GM23338 (cell line): Measurements from ENCODE around the gene ZNF581. TPM values are rescaled to one million over a fixed set of nuclear protein-coding genes. Genes with fewer than 3 reads are reported as not detected.

Experiments
- ATAC-seq: fragments of 200-7000 bp; cut with Tn5 transposase; 3 replicates; pipeline ENCODE4 v1.9.1; 2020
- DNase-seq: peaks from one replicate; pipeline ENCODE4 v3.0.0-alpha.2; 2015; ENCODE audit warnings: low spot score
- H2AFZ ChIP-seq: fragments of 200-600 bp; sonication (generic); 2 replicates; pipeline ENCODE4 v1.8.0; 2016; ENCODE audit warnings: antibody characterized with exemption, mild to moderate bottlenecking, moderate library complexity
- H3F3A ChIP-seq: fragments of 200-600 bp; sonication (generic); replicated peaks from 2 replicates; pipeline ENCODE4 v1.8.0; 2017; ENCODE audit warnings: antibody characterized with exemption, mixed run types, low read depth
- H3K27ac ChIP-seq: fragments of 200-600 bp; sonication (generic); 2 replicates; pipeline ENCODE4 v1.6.1; 2016; ENCODE audit warnings: low read depth
- H3K27me3 ChIP-seq: fragments of 200-600 bp; sonication (generic); 2 replicates; pipeline ENCODE4 v1.8.0; 2016; ENCODE audit warnings: mild to moderate bottlenecking, mixed run types, moderate library complexity; ENCODE audit not compliant: insufficient read depth
- H3K36me3 ChIP-seq: fragments of 200-600 bp; sonication (generic); 2 replicates; pipeline ENCODE4 v1.8.0; 2016; ENCODE audit warnings: mild to moderate bottlenecking; ENCODE audit not compliant: insufficient read depth
- H3K4me1 ChIP-seq: fragments of 200-600 bp; sonication (generic); 2 replicates; pipeline ENCODE4 v1.8.0; 2016; ENCODE audit warnings: mild to moderate bottlenecking, moderate library complexity; ENCODE audit not compliant: insufficient read depth
- H3K4me2 ChIP-seq: fragments of 200-600 bp; sonication (generic); 2 replicates; pipeline ENCODE4 v1.7.1; 2017; ENCODE audit warnings: mixed run types
- H3K4me3 ChIP-seq: fragments of 200-600 bp; sonication (generic); 2 replicates; pipeline ENCODE4 v1.6.1; 2016; ENCODE audit warnings: mixed run types
- H3K79me2 ChIP-seq: fragments of 200-600 bp; sonication (generic); replicated peaks from 2 replicates; pipeline ENCODE4 v1.8.0; 2017; ENCODE audit warnings: mild to moderate bottlenecking; ENCODE audit not compliant: insufficient read depth
- H3K9me2 ChIP-seq: fragments of 200-600 bp; sonication (generic); 2 replicates; pipeline ENCODE4 v1.8.0; 2017; ENCODE audit not compliant: insufficient read depth
- H4K20me1 ChIP-seq: fragments of 200-600 bp; sonication (generic); replicated peaks from 2 replicates; pipeline ENCODE4 v1.8.0; 2017; ENCODE audit warnings: mild to moderate bottlenecking; ENCODE audit not compliant: insufficient read depth
- H3K27ac Mint-ChIP-seq: 2 replicates; pipeline ENCODE4 v1.8.0; 2020; ENCODE audit warnings: inconsistent platforms, mild to moderate bottlenecking, moderate library complexity, mixed read lengths
- H3K27me3 Mint-ChIP-seq: 3 replicates; pipeline ENCODE4 v1.8.0; 2022; ENCODE audit warnings: low read depth, mild to moderate bottlenecking, moderate library complexity, mixed read lengths, inconsistent platforms; ENCODE audit not compliant: insufficient read depth, poor library complexity
- H3K36me3 Mint-ChIP-seq: 3 replicates; pipeline ENCODE4 v1.8.0; 2021; ENCODE audit warnings: low read depth, mild to moderate bottlenecking, inconsistent platforms, moderate library complexity, mixed read lengths
- H3K4me1 Mint-ChIP-seq: 3 replicates; pipeline ENCODE4 v1.8.0; 2020; ENCODE audit warnings: mild to moderate bottlenecking, inconsistent platforms, mixed read lengths
- H3K4me3 Mint-ChIP-seq: 3 replicates; pipeline ENCODE4 v1.8.0; 2021; ENCODE audit warnings: moderate library complexity, mild to moderate bottlenecking, inconsistent platforms, mixed read lengths
- H3K9me3 Mint-ChIP-seq: 3 replicates; pipeline ENCODE4 v1.8.0; 2020; ENCODE audit warnings: moderate library complexity, mild to moderate bottlenecking, inconsistent platforms, mixed read lengths
- EZH2phosphoT487 ChIP-seq: fragments of 200-600 bp; sonication (generic); IDR thresholded peaks from one replicate; pipeline ENCODE4 v1.8.1; 2018; ENCODE audit warnings: antibody characterized with exemption; ENCODE audit not compliant: unreplicated experiment
- STAT1 ChIP-seq: IDR thresholded peaks from one replicate; pipeline ENCODE4 v1.6.1; 2016; ENCODE audit warnings: antibody characterized with exemption; ENCODE audit not compliant: unreplicated experiment
- ZNF114 ChIP-seq: fragments of 250-450 bp; sonication (Bioruptor Pico); IDR thresholded peaks from 2 replicates; pipeline ENCODE4 v1.5.0; 2020; ENCODE audit warnings: mild to moderate bottlenecking, moderate library complexity
- polyA plus RNA-seq: library from polyadenylated mRNA; unstranded; fragments of >200 nt; fragmentation: Nextera tagmentation; extraction: Ambion mirVana; gene quantifications from 2 replicates; pipeline ENCODE4 v1.2.1, GENCODE V29; 2016
- total RNA-seq: library from RNA; depleted of rRNA; stranded (reverse); fragments of >200 nt; shearing (Covaris generic); gene quantifications from 2 replicates; pipeline ENCODE4 v1.2.3, GENCODE V29; 2014
- TF ChIP-seq, protein P1 (sequence below): fragments of 250-450 bp; sonication (Bioruptor Pico); IDR thresholded peaks from 2 replicates; pipeline ENCODE4 v1.5.0; 2020; ENCODE audit warnings: mild to moderate bottlenecking, moderate library complexity

Gene ZNF581
- total and polyA plus RNA-seq, 2 experiments from 2014 or later, result 48.5 to 87.6 TPM

DNA sequence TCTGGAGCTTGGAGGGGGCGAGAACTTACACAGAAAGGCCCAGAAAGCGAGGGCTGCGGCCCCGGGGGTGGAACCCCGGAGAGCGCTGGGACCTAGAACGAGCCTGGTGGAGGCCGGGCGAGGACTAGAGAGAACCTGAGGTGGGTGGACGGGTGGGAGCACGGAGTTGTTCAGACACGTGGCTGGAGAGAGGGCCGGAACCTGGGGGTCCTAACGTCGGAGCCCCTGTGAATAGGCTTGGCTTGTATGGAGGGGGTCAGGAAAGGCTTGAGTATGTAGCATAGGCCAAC lies 383 bp downstream of the ZNF581 start (continued):
- TF ChIP-seq, protein P1, sequence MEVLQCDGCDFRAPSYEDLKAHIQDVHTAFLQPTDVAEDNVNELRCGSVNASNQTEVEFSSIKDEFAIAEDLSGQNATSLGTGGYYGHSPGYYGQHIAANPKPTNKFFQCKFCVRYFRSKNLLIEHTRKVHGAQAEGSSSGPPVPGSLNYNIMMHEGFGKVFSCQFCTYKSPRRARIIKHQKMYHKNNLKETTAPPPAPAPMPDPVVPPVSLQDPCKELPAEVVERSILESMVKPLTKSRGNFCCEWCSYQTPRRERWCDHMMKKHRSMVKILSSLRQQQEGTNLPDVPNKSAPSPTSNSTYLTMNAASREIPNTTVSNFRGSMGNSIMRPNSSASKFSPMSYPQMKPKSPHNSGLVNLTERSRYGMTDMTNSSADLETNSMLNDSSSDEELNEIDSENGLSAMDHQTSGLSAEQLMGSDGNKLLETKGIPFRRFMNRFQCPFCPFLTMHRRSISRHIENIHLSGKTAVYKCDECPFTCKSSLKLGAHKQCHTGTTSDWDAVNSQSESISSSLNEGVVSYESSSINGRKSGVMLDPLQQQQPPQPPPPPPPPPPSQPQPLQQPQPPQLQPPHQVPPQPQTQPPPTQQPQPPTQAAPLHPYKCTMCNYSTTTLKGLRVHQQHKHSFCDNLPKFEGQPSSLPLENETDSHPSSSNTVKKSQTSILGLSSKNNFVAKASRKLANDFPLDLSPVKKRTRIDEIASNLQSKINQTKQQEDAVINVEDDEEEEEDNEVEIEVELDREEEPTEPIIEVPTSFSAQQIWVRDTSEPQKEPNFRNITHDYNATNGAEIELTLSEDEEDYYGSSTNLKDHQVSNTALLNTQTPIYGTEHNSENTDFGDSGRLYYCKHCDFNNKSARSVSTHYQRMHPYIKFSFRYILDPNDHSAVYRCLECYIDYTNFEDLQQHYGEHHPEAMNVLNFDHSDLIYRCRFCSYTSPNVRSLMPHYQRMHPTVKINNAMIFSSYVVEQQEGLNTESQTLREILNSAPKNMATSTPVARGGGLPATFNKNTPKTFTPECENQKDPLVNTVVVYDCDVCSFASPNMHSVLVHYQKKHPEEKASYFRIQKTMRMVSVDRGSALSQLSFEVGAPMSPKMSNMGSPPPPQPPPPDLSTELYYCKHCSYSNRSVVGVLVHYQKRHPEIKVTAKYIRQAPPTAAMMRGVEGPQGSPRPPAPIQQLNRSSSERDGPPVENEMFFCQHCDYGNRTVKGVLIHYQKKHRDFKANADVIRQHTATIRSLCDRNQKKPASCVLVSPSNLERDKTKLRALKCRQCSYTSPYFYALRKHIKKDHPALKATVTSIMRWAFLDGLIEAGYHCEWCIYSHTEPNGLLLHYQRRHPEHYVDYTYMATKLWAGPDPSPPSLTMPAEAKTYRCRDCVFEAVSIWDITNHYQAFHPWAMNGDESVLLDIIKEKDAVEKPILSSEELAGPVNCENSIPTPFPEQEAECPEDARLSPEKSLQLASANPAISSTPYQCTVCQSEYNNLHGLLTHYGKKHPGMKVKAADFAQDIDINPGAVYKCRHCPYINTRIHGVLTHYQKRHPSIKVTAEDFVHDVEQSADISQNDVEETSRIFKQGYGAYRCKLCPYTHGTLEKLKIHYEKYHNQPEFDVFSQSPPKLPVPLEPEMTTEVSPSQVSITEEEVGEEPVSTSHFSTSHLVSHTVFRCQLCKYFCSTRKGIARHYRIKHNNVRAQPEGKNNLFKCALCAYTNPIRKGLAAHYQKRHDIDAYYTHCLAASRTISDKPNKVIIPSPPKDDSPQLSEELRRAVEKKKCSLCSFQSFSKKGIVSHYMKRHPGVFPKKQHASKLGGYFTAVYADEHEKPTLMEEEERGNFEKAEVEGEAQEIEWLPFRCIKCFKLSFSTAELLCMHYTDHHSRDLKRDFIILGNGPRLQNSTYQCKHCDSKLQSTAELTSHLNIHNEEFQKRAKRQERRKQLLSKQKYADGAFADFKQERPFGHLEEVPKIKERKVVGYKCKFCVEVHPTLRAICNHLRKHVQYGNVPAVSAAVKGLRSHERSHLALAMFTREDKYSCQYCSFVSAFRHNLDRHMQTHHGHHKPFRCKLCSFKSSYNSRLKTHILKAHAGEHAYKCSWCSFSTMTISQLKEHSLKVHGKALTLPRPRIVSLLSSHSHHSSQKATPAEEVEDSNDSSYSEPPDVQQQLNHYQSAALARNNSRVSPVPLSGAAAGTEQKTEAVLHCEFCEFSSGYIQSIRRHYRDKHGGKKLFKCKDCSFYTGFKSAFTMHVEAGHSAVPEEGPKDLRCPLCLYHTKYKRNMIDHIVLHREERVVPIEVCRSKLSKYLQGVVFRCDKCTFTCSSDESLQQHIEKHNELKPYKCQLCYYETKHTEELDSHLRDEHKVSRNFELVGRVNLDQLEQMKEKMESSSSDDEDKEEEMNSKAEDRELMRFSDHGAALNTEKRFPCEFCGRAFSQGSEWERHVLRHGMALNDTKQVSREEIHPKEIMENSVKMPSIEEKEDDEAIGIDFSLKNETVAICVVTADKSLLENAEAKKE (CRISPR knock-in tag), result no peak

DNA sequence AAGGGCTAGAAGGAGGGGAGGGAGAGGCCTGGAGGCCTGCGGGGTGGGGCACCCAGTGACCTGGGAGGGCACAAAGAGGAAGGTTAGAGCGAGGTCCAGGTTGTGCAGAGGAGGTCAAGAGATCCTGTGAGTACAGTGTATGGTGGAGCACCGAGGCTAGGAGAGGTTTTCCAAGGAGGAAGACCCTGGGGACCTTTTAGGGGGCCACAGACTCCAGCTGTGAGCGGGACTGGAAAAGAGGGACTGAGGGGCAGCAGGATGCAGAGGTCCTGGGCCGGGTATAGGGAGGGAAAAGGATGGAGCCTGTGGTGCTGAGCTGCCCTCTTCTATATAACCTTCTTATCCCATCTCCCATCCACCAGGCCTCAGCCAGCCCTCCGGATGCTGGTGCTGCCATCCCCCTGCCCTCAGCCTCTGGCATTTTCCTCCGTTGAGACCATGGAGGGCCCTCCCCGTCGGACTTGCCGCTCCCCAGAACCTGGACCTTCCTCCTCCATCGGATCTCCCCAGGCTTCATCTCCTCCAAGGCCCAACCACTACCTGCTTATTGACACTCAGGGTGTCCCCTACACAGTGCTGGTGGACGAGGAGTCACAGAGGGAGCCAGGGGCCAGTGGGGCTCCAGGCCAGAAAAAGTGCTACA lies 863 bp downstream of the ZNF581 start:
- Histone ChIP-seq H3K4me2 (peak overlapping the region; percentile 96), H3K27ac (no peak overlapping the region), H2AFZ (no peak overlapping the region), H3K27me3 (no peaks in the 10 kb centered on the region), H3F3A (peaks cover 34% of the 10 kb centered on the region), H3K36me3 (no peaks in the 10 kb centered on the region), H3K4me3 (peak overlapping the region; percentile 89), H3K4me1 (no peaks in the 10 kb centered on the region; the same call in 1 of the 2 replicates), H3K9me2 (0 out of 2 replicates have a peak, but pooled peaks cover 2% of the 10 kb centered on the region), H3K79me2 (peaks cover 37% of the 10 kb centered on the region), H4K20me1 (no peaks in the 10 kb centered on the region)
- DNase-seq (no peak), ATAC-seq (no peak)
- peaks cover 4% of the 10 kb centered on the region for H3K9me3 Mint-ChIP-seq
- peak overlapping the region; percentile 97 for H3K27ac Mint-ChIP-seq
- peaks cover 25% of the 10 kb centered on the region for H3K4me1 Mint-ChIP-seq
- no peak for TF ChIP-seq STAT1
- no peak for TF ChIP-seq ZNF114 (CRISPR knock-in tag)
- TF ChIP-seq EZH2phosphoT487, result no peak
- peaks cover 38% of the 10 kb centered on the region for H3K27me3 Mint-ChIP-seq
- H3K4me3 Mint-ChIP-seq, result peak overlapping the region; percentile 84
- H3K36me3 Mint-ChIP-seq, result peaks cover 40% of the 10 kb centered on the region
